Right lung (tissue), 10 donors: ENCODE data around the gene CCR3. TPM values are rescaled to one million over a fixed set of nuclear protein-coding genes. Genes with fewer than 3 reads are reported as not detected.
"Not testable (repeated sequence)": the region's sequence is repeated elsewhere in the genome, so short reads cannot be mapped to it uniquely, and the experiment has no call there.

Experiments
- DNase-seq, 2 donors: peaks; one replicate each; pipeline ENCODE4 v3.0.0-alpha.2; 2013
- long read RNA-seq, 8 donors: transcript quantifications; one replicate each; lab custom pipeline, GENCODE V29; 2026
- polyA plus RNA-seq, 5 donors: library from polyadenylated mRNA; unstranded; fragments of 120-200 nt; gene quantifications; one replicate each; pipeline versions ENCODE4 v1.2.1 to v1.2.3, GENCODE V29; 2013; ENCODE audit warnings: inconsistent platforms in 1 of 5, low replicate concordance in 1 of 5; ENCODE audit not compliant: insufficient read length in 5 of 5, insufficient read depth in 1 of 5

The CCR3 gene
- under 1 TPM in 4 of 5 donors, not detected in 1; 0.12 to 0.35 (median 0.21) TPM for polyA plus RNA-seq
- long read RNA-seq, donor 1 = 0 reads
- long read RNA-seq, donor 2 = 0 reads
- long read RNA-seq, donor 3 = 0 reads
- long read RNA-seq, donor 4, partial matches to known transcripts = 13 of 13 reads
- long read RNA-seq, donor 4, other reads (novel, unspliced or antisense) = 0 of 13 reads
- long read RNA-seq, donor 5 = 0 reads
- long read RNA-seq, donor 6 = 0 reads
- long read RNA-seq, donor 7 = 0 reads
- long read RNA-seq, donor 8 = 0 reads

DNA sequence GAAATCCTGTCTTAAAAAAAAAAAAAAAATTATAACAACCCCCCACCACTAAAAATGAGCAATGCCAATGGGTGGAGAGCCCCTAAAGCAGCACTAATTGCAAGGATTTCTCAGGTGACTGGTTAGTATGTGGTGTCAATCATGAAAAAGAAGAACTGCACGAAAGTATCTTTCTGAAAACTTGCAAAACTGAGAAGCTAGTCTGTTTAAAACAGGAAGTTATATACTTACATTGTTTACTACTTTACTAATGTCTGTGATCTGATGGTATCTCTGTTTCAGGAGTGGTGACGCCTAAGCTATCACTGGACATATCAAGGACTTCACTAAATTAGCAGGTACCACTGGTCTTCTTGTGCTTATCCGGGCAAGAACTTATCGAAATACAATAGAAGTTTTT is at the start of gene CCR3:
TSS of gene CCR3 (plus strand) at position 341 of the 400 bp plus-strand sequence. CDS start 22,699 bp downstream, outside the sequence.
- DNase-seq = no peak

DNA sequence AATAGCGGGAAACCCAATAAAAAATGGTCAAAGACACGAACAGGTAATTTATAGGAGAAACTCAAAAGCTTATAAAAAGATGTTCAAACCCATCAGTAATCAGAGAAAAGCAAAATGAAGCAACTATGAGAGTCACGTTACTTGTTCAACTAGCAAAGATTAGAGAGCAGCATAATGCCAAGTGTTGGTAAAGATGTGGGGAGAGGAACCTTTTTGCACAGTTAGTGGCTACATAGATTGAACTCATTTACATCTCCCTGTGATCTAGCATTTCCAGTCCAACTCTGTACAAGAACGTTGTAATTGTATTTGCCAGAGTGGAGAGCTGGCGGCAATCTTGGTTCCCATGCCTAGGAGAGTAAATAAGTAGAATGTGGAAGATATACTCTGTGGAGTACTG is 49.3 kb upstream of the CCR3 start:
- no peak for DNase-seq

DNA sequence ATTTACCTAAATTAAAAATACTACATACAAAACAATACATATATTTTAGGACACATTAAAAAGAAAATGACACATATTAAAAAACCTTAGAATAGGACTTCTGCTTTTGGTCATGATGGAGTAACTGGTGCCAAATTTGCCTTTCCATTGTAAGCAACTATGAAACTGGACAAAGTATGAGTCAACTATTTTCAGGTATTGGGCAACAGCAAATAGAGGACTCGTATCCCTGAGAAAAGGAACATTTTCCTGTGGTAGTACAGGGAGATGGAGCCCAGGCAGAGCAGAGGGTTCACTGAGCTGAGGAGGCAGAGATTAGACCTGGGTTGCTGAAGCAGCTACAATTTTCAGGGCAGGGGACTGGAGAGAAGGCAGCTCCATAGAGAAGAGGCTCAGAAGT is 48.8 kb upstream of the CCR3 start:
- DNase-seq = no peak

DNA sequence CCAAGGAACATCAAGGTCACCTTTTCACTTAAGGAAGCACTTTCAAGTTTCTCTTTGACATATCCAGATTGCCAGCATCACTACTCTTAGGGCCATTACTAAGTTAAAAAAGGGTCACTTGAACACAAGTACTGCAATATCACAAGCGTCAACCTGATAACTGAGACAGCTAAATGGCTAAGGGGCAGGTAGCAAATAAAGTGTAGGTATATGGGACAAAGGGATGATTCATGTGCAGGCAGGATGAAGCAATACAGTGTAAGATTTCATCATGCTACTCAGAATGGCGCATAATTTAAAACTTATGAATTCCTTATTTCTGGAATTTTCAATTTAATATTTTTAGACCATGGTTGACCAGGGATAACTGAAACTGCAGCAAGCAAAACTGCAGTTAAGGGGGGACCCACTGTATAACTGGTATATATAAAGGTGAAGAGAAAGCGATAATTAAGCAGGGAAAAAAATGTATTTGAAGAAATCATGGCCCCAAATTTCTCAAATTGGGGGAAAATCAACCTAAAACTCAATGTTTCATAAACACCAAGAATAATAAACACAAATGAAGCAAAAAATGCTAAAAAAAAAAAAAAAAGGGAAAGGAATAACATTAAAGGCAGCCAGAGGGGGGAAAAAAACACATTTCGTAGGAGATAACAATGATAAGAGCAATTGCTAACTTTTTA is 47.2 kb upstream of the CCR3 start:
- no peak for DNase-seq

DNA sequence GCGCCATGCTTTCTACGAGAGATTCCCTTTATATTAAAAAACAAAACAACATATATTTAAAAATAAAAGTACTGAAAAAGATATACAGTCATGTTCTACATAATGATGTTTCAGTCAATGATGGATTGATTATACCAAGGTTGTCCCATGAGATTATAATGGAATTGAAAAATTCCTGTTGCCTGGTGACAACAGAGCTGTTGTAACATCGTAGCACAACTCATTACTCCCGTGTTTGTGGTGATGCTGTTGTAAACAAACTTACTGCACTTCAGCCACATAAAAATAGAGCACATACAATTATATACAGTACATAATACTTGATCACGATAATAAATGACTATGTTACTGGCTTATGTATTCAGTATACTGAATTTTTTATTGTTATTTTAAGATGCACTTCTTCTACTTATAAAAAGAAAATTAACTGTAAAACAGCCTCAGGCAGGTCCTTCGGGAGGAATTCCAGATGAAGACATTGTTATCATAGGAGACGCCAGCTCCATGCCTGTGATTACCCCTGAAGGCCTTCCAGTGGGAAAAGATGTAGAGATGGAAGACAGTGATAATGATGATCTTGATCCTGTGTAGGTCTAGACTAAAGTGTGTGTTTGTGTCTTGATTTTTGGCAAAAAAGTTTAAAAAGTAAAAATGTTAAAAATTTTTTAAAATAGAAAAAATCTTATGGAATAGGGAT is 45.9 kb upstream of the CCR3 start:
- DNase-seq = no peak

DNA sequence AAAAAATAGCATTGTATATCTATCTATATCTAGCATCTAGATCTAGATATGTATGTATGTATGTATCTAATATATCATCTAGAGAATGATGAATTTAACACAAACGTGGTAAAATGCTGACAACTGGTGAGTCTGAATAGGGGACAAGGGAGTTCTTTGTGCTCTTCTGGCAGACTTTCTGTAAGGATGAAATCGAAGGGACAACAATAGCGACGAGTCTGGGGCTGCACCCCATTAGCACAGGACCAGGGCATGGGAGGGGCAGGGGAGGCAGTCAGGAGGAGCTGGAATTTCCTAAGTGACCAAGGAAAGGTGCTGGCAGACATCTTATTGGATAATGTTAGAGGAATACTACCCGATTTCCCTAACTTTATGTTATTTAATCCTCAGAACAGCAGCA is 42.0 kb upstream of the CCR3 start:
- DNase-seq = no peak

DNA sequence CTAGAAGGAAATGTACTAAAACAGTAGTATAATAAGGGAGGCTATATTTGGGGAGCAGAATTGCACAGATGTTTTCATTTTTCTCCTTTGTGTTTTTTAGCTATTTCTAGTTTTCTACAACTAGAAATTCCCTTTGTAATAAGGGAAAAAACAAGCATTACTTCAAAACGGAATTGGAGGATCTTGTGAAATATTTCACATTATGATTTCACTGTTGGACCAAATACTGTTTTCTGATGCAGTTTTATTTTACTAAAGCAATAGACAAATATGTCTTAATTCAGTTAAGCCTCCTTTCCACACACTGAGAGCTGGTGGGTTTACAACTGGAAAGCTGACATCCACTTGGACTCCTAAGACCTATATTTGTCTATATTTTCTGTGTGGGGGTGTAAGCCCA is 41.5 kb upstream of the CCR3 start:
- DNase-seq = no peak

DNA sequence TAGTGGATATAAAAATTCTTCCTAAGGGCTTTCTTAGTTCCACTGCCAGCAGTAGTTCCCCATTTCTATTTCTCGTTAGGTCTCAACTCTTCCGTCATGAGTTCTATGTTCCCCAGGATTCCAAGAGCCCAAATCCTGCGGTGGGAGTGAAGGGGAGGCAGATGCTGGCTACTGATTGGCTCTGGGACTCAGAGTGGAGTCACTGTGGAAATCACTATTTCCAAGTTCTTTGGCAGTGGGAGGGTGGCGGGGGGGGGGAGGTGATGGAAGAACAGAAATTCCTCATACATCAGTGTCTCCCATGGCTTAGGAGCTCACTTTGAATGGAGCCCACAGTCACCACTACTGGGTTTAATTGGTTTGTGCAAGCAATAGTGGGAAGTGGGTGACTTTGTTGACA is 39.7 kb upstream of the CCR3 start:
- DNase-seq = no peak

DNA sequence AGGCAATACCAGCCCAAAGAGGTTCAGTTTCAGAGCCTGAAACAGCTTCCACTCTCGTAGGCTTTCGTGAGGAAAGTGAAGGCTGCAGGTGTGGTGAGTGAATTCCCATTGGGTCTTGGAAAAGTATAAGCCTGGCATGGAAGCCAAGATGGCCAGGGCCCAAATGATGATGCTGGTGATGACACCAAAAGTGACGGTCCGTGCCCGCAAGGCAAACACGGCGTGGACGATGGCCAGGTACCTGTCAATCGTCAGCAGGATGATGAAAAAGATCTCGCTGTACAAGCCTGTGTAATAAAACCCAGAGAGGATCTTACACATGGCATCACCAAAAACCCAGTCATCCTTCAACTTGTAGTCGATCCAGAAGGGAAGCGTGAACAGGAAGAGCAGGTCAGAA is 38.6 kb upstream of the CCR3 start:
- no peak for DNase-seq

DNA sequence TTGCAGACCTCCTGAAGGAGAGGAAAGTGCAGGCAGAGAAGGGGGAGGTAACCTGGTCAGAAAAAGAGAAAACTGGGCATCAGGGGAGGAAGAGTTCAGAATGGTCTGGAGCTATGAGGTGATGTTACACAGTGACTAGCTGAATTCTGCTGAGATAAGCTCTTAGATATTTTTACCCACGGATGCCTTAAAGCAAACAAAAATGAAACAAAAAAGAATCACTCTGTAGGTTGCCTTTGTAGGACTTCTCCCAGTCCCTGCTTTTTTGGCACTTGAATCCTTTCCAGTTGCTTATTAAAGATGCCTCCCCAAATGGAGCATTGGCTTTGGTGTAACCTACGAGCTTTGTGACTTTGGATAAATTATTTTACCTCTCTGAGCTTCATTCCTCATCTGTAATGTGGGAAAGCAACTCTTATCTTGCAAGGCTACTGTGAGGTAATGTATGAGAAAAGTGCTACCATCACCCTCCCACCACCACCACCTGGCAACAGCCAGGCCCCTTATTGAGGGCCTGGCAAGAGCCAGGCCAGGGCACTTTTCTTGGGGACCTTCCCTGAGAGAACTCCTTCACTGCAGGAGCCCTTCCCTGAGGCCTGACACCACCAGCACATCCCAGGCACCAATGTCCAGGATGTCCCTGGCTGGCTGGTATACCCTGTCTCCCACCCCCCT is 36.8 kb upstream of the CCR3 start:
- DNase-seq = no peak

DNA sequence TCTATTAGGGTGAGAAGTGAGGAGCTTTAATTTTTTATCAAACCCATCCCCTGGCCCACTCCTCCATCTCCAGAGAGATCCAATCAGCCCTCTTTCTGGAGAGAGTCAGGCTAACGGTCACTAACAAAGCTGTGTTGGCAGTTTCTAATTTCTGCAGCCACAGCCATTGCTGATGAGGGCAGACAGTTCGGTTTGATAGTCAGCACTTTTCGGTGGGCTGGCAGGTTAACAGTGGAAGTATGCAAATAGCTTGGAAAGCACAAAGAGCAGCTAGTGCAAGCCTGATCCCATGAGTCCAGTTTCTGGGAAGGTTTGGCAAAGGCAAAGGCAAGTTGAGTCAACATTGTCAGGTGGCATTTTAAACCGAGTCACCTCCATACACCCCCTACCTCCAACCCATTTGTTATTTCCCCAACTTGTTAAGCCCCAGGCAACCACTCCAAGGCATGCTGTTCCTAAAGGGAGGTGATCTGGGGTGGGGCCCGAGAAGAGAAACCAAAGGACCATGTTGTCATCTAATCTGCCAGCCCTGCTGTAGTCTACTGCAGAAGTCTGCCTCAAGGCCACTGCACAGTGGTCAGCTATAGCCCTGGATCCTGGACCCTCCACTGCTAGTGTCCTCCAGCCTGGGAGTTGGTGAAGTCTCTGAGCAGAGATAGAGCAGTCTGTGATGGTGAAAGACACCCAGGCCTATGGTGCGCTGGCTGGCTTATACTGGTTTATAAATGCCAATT is 35.8 kb upstream of the CCR3 start:
- DNase-seq = no peak

DNA sequence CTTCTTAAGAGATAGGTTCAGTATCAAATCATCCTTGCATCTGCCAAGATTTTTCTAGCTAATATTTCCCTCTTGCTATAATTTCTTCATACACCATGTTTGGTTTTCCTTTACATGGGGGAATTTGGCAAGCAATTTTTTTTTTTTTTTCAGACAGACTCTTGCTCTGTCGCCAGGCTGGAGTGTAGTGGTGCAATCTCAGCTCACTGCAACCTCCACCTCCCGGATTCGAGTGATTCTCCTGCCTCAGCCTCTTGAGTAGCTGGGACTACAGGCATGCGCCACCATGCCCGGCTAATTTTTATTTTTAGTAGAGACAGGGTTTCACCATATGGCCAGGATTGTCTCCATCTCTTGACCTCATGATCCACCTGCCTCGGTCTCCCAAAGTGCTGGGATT is 34.7 kb upstream of the CCR3 start:
- DNase-seq = not testable (repeated sequence)

DNA sequence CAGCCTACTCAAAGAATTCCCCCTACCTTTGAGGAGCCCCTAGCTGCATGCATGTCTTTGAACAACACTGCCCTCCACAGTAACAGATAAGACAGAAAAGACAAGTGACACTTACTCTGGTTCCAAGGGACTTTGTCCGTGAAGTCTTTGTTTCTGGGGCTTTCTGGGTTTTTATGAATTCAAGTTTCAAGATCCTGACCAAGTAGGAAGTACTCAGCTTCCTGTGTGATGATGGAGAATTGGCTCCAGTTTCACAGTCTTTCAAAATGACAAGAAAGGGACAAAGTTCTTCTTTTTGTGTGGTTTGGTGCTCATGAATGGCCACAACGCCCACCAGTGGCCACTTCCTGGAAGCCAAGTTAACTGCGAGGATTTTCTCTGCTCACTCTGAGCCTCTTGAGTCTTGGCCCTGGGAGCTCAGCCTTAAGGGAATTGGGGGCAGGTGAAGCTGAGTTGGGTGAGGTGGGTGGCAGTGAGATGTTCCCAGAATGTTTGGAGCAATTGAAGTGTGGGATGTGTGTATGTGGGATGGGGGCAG is 34.0 kb upstream of the CCR3 start, which contains the start of gene CCR1:
TSS of gene CCR1 (minus strand) at position 147 of the 538 bp plus-strand sequence. CDS start 4,000 bp downstream, outside the sequence.
- DNase-seq = peak; percentile 48 to 58

DNA sequence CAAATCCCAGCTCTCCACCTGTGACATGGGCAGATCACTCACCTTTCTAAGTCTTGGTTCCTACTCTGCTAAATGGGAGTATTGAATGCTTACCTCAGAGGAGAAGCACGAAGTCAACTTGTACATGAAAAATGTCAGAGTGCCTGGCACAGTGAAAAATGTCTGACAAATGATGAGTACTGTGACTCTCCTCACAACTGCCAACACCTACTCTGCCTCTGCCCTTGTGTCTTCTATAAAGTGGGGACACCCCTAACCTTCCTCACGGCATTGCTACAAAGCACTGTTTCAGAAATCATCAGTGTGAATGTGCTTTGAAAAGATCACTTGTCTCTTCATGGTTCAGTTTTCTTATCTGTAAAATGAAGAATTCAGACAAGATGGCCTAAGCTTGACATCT is 33.2 kb upstream of the CCR3 start:
- DNase-seq = no peak

DNA sequence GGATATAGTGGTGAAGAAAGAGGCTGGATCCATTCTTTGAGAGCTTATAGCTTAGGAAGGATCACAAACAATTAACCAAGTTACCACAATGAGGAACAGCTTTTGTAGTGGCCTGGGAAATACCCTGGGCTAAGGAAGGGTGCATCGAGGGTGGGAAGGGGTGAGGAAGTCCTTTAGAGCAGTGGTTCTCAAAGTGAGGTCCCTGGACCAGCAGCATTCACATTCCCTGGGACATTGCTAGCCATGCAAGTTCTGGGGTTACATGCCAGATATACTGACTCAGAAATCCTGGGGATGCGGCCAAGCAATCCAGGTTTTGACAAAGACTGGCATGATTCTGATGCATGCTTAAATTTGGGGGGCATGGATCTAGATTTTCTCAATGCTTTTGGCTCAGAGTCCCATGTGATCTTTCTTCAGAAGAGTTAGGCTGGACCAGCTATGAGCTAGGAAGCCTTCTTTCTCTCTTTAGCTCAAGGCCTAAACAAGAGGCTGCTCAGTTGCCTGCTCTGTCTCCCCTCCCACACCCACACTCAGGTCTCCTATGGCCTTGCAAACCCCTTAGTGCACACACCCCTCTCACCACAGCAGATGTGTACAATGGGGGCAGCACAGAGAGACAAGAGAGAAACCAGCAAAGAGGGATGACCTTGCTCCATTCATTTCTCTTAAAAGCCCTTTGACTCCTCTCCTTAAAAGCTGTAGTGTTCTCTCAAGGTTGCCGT is 32.4 kb upstream of the CCR3 start:
- no peak for DNase-seq

DNA sequence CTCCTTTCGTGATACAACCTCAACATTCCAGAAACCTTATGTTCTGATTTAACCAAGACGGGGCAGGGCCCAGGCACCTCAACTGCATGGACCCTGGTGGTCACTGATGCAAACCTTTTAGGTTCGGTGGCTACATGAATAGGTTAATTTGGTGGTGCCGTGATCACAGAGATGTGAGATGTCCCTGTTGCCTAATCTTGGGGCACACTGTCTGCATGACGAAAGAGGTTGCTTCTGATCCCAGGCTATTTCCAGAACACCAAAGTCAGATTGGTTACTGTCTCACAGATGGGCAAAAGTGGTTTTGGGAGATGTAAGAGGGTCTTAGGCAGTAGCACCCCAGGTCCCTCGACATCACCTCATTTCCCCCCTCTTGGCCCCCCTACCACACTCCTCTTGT is 30.2 kb upstream of the CCR3 start:
- DNase-seq = no peak

DNA sequence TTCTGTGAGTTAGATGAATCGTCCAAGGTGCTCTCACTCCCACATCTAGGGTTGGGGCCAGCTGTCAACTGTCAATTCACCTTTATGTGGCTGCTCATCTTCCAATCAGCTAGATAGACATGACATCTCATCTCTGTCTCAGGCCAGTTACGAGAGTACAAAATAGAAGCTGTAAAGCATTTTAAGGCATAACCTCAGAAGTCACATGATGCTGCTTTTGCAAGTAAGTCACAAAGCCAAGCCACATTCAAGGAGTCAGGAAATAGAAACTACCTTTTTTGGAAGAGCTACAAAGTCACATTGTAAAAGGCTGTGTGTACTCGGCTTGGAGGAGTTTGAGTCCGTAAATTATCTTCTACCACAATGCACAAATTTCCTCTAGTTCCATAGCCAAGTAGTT is 29.1 kb upstream of the CCR3 start:
- DNase-seq = no peak

DNA sequence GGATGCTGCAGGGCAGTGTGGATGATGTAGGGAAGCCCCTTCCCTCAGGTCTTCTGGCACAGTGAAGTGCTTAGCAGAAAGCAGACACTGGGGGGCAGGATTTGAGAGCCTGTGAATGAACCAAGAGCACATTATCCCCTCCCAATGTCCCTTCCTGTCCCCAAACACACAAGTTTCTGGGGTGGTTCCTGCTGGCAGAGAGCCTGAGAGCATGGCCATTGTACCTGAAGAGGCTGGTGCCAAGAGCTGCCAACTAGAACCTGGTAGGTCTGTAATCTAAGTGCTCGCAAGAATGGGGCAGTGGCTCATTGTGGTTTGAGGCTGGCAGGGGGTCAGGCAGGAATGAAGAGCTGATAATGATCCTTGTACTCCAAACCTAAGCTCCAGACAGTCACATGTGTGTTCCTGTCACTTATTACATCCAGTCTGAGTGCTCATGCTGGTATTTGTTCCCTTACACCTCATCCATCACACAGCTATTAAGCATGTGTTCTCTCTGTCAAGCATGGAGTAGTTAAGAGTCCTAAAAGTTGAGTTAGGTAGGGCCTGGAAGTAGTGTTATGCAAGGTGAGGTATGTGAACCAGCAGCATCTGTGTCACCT is 27.4 kb upstream of the CCR3 start:
- DNase-seq = peak; percentile 32 to 38

DNA sequence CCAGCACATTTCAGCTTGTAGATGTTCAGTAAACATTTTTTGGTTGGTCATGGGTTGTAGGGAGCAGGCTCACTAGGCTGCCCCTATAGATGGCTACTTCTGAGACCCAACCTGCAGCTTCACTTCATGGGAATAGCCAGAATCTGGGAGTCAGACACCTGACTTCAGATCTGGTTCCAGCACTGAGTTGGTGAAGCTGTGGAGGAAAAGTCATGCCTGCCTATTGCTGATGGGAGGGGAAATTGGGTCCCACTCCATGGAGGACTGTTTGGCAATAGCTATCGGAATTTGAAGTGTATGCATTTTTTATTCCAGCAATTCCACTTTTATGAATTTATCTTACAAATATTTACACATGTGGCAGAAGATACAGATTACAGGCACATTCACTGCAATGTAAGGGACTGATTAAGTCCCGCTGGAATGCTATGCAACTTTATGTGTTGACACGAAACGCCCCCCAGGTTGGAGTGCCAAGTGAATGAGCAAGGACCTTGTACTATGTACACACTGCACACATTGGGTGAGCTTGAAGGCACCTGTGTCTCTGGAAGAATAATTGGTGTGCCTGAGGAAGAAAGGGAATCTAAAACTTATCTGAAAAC is 26.3 kb upstream of the CCR3 start:
- no peak for DNase-seq
